ENCODE measurements around the gene AKAP11. TPM values are rescaled to one million over a fixed set of nuclear protein-coding genes. Genes with fewer than 3 reads are reported as not detected.

Gene AKAP11
- total and polyA plus RNA-seq, 2 of the 13 experiments (the other 11 are each of a cell fraction or from before 2014, with no cell fraction given), result 7.2 to 9.8 TPM

DNA sequence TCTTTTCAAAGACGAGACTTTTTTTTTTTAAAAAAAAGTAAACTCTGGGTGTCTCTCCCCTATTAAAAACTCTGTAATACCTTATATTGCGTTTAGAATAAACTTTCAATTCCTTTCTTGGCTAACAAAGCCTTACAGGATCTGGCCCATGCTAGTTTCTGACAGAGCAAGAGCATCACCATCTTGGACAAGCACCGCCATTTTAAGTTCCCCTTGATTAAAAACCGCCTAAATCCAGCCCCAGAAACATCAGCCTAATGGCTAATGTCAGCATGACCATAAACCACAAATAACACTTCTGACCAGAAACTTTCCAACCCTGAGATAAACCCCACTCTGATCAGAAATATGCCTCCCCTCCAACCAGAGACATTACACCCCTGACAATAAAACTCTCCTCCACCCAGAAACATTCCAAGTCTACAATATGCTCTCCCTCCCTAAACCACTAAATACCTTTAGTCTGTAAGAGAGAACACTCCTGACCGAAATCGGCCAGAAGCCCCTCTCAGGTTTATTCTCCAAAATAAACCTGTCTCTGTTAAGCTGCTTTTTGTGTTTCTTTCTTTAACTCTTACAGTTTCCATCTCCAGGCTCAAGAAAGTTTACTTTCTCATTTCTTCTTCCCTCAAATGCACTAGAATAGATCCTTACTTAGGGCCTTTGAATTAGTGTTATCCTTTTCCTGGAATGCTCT is 1.6 kb upstream of the AKAP11 start:
- no peaks in the 10 kb centered on the region for H3K27me3 ChIP-seq (ENCODE audit: control insufficient read depth in 1 of 2, insufficient read depth in 2 of 2, low read length in 2 of 2)
- DNase-seq (ENCODE audit: low spot score), result no peak
- peaks cover 4% of the 10 kb centered on the region for H3K79me2 ChIP-seq (ENCODE audit: insufficient read depth, low read length)
- no peaks in the 10 kb centered on the region for H3K36me3 ChIP-seq (replicated peaks in 1 of 2; ENCODE audit: control insufficient read depth in 1 of 2, insufficient read depth in 2 of 2, low read length in 2 of 2)
- peaks cover 29% of the 10 kb centered on the region for H3K4me1 ChIP-seq (ENCODE audit: insufficient read depth, low read length)
- WGBS (ENCODE audit: low lambda C conversion rate), result 96% methylated on average over 6 of the region's 6 CpGs
- TF ChIP-seq ZNF850 (CRISPR knock-in tag; conservative IDR thresholded peaks at IDR 0.05) (peak; percentile 81; the same call in 1 of the 2 replicates), TEAD3 (CRISPR knock-in tag; optimal IDR thresholded peaks at IDR 0.05; ENCODE audit: borderline replicate concordance) (no peak)
- H2AFZ ChIP-seq (ENCODE audit: low read length), result no peak overlapping the region
- H3K4me3 ChIP-seq (replicated peaks in 1 of 3; ENCODE audit: insufficient read depth in 1 of 3, low read depth in 2 of 3, low read length in 3 of 3), result no peak overlapping the region
- no TSS peak for BruUV-seq (replicated peaks)
- no peak overlapping the region for H3K9ac ChIP-seq (ENCODE audit: insufficient read depth, low read depth, low read length)
- no peaks in the 10 kb centered on the region for H4K20me1 ChIP-seq (ENCODE audit: insufficient read depth, low read length)
- ChIA-PET POLR2A (no interaction called here), CTCF (ENCODE audit: low intra/inter-chr PET ratio, low total read pairs) (no interaction called here)
- no peaks in the 10 kb centered on the region for H3K9me3 ChIP-seq (ENCODE audit: low read length)
- in situ Hi-C loops (cut with HindIII; ENCODE audit: extremely low pct_ligation_motif_present, low pct_unique_long_range_greater_than_20kb), result no loop called here
- FAIRE-seq, result no peak
- no peak for ATAC-seq
- no peak overlapping the region for H3K27ac ChIP-seq (ENCODE audit: extremely low read length, insufficient read depth, low read length)
- H3K4me2 ChIP-seq (ENCODE audit: low read depth, low read length), result no peak overlapping the region
- intact Hi-C loops (cut with micrococcal nuclease; ENCODE audit: unreplicated experiment), result no loop called here

DNA sequence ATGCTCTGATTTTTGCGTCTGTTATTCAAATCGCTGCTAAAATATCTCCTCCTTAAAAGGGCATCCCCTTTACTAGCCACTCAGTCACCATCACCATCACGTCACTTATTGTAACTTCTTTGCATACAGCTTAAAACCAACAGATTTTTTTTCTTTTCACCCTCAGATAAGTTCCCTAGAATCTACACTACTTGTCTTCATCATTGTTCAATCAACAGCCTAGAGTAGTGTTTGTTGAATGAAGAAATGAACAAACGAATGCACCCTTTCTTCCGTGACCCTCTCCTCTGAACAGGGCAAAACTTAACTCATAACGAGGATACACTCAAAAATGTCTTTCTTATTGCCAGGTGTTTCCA is 1.1 kb upstream of the AKAP11 start:
- Histone ChIP-seq H3K4me2 (ENCODE audit: low read depth, low read length) (peak overlapping the region; percentile 60), H3K27me3 (ENCODE audit: control insufficient read depth in 1 of 2, insufficient read depth in 2 of 2, low read length in 2 of 2) (no peaks in the 10 kb centered on the region), H3K9ac (ENCODE audit: insufficient read depth, low read depth, low read length) (no peak overlapping the region), H3K79me2 (ENCODE audit: insufficient read depth, low read length) (peaks cover 8% of the 10 kb centered on the region), H3K4me3 (replicated peaks in 1 of 3; ENCODE audit: insufficient read depth in 1 of 3, low read depth in 2 of 3, low read length in 3 of 3) (0 out of 6 replicates have a peak overlapping the region, but pooled peaks of 1 of the 3 experiments have one; percentile 91), H3K9me3 (ENCODE audit: low read length) (no peaks in the 10 kb centered on the region), H4K20me1 (ENCODE audit: insufficient read depth, low read length) (no peaks in the 10 kb centered on the region), H2AFZ (ENCODE audit: low read length) (no peak overlapping the region), H3K36me3 (replicated peaks in 1 of 2; ENCODE audit: control insufficient read depth in 1 of 2, insufficient read depth in 2 of 2, low read length in 2 of 2) (no peaks in the 10 kb centered on the region), H3K27ac (ENCODE audit: extremely low read length, insufficient read depth, low read length) (no peak overlapping the region), H3K4me1 (ENCODE audit: insufficient read depth, low read length) (peaks cover 29% of the 10 kb centered on the region)
- FAIRE-seq (no peak), DNase-seq (ENCODE audit: low spot score) (no peak), ATAC-seq (no peak)
- in situ Hi-C loops (cut with HindIII; ENCODE audit: extremely low pct_ligation_motif_present, low pct_unique_long_range_greater_than_20kb) (no loop called here), intact Hi-C loops (cut with micrococcal nuclease; ENCODE audit: unreplicated experiment) (no loop called here)
- ChIA-PET CTCF (ENCODE audit: low intra/inter-chr PET ratio, low total read pairs) (no interaction called here), POLR2A (no interaction called here)
- BruUV-seq (replicated peaks), result TSS peak; percentile 76
- 90% methylated on average over 6 of the region's 6 CpGs for WGBS (ENCODE audit: low lambda C conversion rate)
- TF ChIP-seq ISX (CRISPR knock-in tag; conservative IDR thresholded peaks at IDR 0.05) (no peak), ZBTB3 (CRISPR knock-in tag; IDR thresholded peaks at IDR 0.05; ENCODE audit: borderline replicate concordance, low read depth) (no peak), NPAS2 (CRISPR knock-in tag; IDR thresholded peaks at IDR 0.05; ENCODE audit: borderline replicate concordance) (no peak), NFYB (CRISPR knock-in tag; IDR thresholded peaks at IDR 0.05) (no peak), HDAC2 (CRISPR knock-in tag; IDR thresholded peaks at IDR 0.05) (no peak), ZNF816 (CRISPR knock-in tag; IDR thresholded peaks at IDR 0.05; ENCODE audit: borderline replicate concordance) (no peak), MXI1 (IDR thresholded peaks at IDR 0.05; ENCODE audit: borderline replicate concordance, low read depth, low read length) (no peak), ZNF564 (CRISPR knock-in tag; IDR thresholded peaks at IDR 0.05) (no peak), ZFP62 (CRISPR knock-in tag; IDR thresholded peaks at IDR 0.05) (no peak), GPN1 (CRISPR knock-in tag; IDR thresholded peaks at IDR 0.05; ENCODE audit: borderline replicate concordance) (no peak), ZNF792 (CRISPR knock-in tag; IDR thresholded peaks at IDR 0.05) (no peak)
- TF ChIP-seq, protein P1, sequence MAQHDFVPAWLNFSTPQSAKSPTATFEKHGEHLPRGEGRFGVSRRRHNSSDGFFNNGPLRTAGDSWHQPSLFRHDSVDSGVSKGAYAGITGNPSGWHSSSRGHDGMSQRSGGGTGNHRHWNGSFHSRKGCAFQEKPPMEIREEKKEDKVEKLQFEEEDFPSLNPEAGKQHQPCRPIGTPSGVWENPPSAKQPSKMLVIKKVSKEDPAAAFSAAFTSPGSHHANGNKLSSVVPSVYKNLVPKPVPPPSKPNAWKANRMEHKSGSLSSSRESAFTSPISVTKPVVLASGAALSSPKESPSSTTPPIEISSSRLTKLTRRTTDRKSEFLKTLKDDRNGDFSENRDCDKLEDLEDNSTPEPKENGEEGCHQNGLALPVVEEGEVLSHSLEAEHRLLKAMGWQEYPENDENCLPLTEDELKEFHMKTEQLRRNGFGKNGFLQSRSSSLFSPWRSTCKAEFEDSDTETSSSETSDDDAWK (CRISPR knock-in tag; IDR thresholded peaks at IDR 0.05), result no peak
- TF ChIP-seq, protein P2, sequence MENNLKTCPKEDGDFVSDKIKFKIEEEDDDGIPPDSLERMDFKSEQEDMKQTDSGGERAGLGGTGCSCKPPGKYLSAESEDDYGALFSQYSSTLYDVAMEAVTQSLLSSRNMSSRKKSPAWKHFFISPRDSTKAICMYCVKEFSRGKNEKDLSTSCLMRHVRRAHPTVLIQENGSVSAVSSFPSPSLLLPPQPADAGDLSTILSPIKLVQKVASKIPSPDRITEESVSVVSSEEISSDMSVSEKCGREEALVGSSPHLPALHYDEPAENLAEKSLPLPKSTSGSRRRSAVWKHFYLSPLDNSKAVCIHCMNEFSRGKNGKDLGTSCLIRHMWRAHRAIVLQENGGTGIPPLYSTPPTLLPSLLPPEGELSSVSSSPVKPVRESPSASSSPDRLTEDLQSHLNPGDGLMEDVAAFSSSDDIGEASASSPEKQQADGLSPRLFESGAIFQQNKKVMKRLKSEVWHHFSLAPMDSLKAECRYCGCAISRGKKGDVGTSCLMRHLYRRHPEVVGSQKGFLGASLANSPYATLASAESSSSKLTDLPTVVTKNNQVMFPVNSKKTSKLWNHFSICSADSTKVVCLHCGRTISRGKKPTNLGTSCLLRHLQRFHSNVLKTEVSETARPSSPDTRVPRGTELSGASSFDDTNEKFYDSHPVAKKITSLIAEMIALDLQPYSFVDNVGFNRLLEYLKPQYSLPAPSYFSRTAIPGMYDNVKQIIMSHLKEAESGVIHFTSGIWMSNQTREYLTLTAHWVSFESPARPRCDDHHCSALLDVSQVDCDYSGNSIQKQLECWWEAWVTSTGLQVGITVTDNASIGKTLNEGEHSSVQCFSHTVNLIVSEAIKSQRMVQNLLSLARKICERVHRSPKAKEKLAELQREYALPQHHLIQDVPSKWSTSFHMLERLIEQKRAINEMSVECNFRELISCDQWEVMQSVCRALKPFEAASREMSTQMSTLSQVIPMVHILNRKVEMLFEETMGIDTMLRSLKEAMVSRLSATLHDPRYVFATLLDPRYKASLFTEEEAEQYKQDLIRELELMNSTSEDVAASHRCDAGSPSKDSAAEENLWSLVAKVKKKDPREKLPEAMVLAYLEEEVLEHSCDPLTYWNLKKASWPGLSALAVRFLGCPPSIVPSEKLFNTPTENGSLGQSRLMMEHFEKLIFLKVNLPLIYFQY (CRISPR knock-in tag; IDR thresholded peaks at IDR 0.05; ENCODE audit: borderline replicate concordance), result no peak
